Measurements from ENCODE around the gene ERCC5.

The ERCC5 gene

DNA sequence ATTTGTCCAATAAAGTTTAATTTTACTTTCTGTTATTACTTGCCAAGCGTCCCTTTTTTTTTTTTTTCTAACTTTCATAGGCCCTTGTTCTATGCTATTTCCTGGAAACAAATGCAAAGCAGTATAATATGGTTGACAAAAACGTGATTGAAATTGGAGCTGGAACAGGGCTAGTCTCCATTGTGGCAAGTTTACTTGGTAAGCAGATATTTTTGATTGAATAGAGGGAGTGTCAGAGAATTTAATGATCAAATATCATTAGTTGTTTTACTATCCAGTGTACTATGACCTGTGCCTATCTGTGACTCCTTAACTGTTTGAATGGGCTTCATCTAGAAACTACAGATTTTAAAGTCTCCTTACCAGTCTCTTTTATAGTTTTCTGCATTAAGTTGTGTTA is 46.7 kb downstream of the ERCC5 start:
- no peak for FAIRE-seq

DNA sequence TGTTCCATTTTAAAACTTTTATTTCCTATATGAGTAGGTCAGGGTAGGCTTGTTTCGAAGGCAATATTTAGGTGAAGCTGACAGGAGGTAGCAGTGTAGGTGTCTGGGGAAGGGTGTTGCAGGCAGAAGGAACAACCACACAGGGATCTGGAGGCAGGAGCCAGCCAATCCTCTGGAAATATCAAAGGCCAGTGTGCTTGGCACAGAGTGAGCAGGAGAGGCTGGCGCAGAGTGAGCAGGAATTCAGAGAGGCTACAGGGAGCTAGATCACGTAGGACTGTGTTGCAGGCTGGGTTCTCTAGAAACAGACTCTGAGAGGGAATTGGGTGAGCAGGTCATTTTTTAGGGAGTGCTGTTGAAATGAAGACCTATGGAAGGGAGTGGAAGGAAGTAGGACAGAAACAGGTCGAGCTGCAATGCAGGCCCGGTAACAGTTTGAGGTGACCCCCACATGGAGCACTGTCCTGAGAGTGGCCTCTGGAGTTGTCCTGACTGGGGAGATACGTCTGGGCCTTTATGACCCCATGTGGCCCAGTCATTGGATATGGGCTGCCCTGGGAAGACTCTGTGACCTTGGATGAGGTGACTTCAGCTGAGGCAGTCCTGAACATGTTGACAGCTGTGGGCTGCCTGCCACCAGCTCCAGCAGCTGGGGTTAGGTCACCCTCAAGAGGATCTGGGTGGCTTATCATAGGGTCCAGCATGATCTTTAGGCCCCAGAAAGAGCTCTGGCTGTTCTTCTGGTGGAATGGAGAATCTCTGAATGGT is 51.7 kb downstream of the ERCC5 start:
- FAIRE-seq, result no peak

- FAIRE-seq, result no peak
Observed at GRCh38 chr13:102900193-102900608, 54.4 kb downstream of the ERCC5 start.

DNA sequence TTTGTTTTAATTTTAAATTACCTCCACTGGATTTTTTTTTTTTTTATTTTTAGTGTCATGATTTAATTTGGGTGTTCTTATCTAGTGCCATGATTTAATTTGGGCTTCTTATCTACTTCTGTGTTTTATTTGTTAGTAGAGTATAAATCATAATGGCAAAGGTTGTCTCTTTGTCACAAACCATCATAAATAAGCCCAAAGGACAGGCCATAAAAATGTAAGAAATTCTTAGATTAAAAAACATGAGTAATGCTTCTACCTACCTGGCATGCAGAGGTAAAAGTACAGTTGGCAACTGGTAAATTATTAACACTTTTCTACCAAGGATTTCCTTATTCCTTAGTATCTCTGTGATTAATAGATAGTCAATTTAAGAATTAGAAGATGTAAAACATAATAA is 55.2 kb downstream of the ERCC5 start:
- FAIRE-seq, result peak; percentile 90

GRCh38 chr13:102901615-102902305 is 55.9 kb downstream of the ERCC5 start:
- FAIRE-seq, result no peak

- no peak for FAIRE-seq
Observed at GRCh38 chr13:102902789-102903347, 57.0 kb downstream of the ERCC5 start.

DNA sequence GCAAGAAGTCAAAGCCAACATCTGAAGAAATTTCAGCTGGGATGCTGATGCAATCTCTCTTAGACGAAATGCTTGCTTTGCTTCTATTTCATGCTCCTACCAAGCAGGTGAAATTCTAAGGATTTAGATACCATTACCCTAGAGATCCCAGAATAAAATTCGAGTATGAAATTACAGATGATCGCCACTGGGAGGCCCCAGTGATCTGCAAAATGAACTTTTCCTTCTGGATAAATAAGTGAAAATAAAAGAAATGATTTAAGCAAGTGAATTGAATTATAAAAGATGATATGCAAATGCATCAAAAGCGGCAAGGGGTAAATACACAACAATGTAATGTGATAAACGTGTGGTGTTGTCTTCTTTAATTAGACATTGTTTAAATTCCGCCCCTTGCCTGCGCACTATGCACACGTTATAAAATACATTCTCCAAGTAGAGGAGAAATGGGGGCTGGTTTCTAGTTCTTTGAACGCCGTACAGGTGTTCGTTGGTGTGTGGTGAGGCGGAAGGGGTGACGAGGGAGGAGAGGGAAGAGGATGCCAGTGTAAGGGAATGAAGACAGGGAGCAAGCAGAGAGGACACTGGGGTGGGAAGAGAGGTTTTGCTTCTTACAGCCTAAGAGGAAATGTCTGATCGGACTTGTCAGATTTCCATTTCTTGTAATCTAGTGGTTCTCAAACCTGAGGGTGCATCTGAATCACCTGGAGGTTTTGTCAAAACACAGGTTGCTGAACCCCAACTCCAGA is 58.0 kb downstream of the ERCC5 start:
- no peak for FAIRE-seq

DNA sequence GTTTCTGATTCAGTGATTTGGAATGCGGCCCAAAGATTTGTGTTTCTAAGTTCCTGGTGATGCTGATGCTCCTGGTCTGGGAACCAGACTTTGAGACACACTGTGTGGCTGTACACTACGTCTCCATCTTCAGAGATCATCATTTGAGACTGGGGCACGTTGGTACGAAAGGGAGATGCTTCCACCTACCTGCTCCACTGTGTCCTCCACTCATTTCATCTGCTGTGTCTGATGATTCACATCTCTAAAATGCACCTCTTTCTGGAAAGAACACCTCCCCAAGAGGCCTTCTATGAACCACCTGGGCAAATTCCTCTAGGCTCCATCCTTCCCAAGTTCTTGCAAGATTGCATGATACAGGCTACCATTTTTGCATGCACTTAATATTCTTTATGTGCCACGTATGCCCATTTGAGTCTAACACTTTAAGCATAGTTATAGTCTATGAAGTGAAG is 58.6 kb downstream of the ERCC5 start:
- FAIRE-seq, result no peak

GRCh38 chr13:102905905-102906771 is 60.3 kb downstream of the ERCC5 start:
- FAIRE-seq, result no peak

GRCh38 chr13:102907016-102907756 is 61.4 kb downstream of the ERCC5 start:
- FAIRE-seq, result no peak

GRCh38 chr13:102907886-102908515 is 62.2 kb downstream of the ERCC5 start:
- no peak for FAIRE-seq

- no peak for FAIRE-seq
Observed at GRCh38 chr13:102909971-102910370, 64.1 kb downstream of the ERCC5 start.

GRCh38 chr13:102911336-102911735 is 65.5 kb downstream of the ERCC5 start:
- FAIRE-seq, result no peak

DNA sequence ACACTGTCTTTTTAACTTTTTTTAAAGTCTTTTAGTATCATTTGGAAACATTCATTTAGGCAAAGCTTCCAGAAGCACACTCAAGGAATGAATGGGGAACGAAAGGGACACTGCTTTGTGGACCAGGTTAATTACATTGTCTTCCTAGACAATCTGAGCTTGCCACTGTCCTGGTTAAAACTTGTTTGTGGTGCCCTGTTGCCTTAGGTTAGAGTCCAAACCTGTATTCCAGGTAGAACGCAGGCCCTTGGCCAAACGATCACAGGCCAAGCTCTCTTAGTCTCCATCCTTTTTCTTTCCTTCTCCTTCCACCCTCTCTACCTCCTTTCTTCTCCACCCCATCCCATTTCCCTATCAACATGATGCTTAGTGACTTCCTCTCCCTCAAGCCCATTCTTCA is 66.8 kb downstream of the ERCC5 start:
- FAIRE-seq, result no peak

GRCh38 chr13:102913914-102914313 is 68.1 kb downstream of the ERCC5 start:
- FAIRE-seq, result no peak

DNA sequence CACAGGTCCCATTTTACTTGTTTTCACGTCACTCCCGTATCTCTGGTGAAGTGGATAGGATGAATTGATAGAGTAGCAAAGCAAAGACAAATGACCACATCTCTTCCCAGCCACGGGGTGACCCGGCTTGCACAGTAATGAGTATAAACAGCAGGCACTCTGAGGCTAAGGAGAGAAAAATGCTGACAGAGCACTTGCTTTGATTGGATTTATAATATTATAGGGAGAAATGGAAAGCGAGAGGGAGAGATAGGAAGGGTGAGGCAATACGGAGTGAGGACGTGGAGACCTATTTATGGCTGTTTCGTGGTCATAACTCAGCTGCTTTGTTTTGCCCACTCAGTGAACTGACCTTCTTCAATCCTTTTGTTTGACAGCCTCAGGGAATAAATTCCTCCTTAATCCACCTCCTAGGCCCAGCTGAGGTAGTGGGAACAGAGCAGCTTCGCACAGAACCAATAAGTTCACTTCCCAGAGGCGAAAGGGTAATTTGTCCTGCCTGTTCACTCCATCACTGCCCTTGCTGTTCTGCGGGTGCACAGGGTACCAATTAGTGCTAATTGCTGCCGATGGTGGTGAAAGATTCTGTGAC is 68.6 kb downstream of the ERCC5 start:
- FAIRE-seq, result no peak

GRCh38 chr13:102915393-102915930 is 69.6 kb downstream of the ERCC5 start:
- FAIRE-seq, result no peak

DNA sequence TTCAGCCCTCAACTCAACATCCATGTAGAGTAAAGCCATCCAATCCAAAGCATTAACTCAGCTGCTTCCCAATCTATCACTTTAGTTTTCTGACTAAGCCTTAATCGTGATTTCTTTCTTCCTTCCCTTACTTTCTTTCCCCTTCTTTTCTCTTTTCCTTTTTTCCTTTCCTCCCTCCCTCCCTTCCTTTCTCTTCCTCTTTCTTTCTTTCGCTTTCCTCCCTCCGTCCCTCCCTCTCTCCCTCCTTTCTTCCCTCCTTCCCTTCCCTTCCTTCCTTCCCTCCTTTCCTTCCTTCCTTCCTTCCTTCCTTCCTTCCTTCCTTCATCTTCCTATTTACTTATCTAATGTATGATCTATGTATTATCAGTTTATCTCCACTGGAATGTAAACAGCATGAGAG is 71.2 kb downstream of the ERCC5 start:
- no peak for FAIRE-seq

DNA sequence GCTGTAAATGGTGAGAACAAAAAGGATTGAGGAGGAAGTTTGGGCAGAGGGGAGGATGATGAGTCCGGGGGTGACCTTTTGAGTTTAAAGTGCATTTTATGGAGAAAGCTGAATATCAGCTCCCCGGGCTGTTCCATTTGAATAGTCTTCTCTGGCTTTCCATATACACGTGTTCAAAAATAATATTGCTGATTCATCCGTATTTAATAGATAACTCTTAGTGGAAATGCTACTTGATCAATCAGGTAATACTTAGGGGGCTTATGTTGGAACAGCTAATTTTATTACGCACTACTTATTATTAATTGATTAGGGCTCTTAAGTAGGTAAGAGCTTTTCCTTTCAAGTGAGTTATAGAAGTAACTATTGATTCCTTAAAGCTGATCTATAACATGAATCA is 76.4 kb downstream of the ERCC5 start:
- FAIRE-seq, result no peak
